Activated CD4-positive, alpha-beta T cell treated with anti-CD3 and anti-CD28 coated beads, Interleukin-2, amount 50 U/mL, for 16 hours (primary cell): ENCODE data around the gene RGPD6.
"Not testable (repeated sequence)": the region's sequence is repeated elsewhere in the genome, so short reads cannot be mapped to it uniquely, and the experiment has no call there.

Source experiments
- DNase-seq: peaks from one replicate; pipeline ENCODE4 v3.0.0-alpha.2; 2020

Gene RGPD6

DNA sequence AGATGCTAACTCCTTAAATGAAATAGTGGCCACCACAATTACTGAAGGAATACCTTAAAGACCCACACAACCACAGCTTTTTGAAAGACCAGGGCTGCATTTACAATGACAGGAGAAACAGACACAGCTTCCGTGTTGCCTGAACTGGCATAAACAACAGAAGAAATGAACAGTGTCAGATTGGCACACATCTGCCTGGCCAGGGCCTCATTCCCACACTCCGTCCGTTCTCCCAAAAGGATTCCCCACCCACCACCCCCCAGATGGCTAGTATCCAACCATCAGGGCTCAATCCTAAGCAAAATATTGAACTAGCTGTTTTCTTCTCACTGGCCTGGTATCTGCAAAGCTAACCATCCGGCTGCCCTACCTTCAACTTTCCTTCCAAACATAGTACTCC is 96.9 kb downstream of the RGPD6 start:
- not testable (repeated sequence) for DNase-seq

DNA sequence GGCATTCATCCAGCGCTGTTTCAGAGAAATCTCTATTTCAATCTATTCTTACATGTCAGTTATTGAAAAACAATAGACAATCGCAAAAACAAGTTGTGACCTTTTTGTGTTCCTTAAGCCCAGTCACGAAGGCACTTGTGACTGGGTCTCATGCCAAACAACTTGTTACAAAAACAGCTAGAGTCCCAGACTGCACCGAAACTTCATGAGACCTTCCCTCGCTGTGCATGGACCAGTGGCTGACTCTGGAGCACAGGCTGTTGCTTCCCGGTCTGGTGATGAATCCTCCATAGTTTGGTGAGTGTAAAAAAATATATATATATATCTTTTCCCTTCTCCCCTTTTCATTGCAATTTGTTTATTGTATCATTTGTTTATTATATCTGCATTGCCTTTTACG is 99.7 kb downstream of the RGPD6 start:
- DNase-seq: not testable (repeated sequence)

DNA sequence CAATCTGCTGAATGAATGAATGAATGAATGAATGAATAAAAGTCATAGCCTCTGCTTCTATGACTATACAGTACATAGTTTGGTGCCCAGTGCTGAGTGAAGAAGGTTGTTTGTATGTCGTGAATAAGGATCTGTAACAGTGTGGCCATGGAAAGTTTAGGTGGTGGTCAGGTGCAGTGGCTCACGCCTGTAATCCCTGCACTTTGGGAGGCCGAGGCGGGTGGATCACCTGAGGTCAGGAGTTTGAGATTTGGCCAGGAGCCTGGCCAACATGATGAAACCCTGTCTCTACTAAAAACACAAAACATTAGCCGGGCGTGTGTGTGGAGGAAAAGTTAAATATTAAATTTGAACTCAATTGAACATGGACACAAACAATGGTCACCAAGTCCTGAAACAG is 100.1 kb downstream of the RGPD6 start:
- DNase-seq: not testable (repeated sequence)

DNA sequence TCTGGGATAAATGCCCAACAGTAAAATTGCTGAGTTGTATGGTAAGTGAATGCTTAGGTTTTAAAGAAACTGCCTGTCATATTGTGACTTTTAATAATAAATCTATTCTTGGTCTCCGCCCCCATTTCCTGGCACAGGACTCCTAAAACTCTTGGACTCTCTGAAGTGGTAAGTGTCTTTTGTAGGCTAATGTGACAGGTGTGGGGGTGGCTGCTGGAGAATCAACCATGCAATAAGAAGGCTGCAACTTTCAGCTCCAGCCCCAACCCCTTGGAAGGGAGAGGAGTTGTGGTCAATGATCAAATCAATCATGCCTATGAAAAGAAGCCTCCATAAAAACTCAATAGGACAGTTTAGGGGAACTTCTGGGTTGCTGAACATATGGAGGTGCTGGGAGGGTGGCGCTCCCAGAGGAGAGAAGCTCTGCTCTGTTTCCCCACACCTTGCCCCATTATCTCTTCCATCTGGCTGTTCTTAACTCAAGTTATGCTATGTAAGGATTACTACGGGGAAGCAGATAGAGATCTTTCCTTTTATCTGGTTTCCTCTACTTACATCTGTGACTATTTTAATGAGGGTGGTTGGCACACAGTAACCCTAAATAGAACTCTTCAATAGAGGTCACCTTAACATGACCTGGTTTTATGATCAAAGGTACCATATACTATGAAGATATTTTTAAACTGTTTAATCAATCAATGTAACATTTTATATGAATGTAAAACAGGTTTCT is 101.2 kb downstream of the RGPD6 start:
- not testable (repeated sequence) for DNase-seq

DNA sequence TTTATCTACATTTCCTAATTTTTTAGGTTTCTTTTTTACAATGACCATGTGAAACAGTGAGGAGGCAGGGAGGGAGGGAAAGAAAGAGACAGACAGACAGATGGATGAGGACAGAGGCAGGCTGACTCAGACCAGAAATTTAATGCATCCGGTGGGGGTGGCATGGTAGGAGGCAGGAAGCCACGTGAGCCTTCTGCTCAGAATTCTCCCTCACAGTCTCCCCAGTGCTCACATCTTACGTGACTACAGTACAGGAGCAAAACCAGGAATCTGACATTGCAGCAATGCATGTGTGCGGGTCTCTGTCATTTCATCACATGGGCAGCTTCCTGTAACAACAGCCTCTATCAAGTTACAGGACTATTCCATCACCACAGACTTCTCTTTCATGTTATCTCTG is 102.1 kb downstream of the RGPD6 start:
- not testable (repeated sequence) for DNase-seq

DNA sequence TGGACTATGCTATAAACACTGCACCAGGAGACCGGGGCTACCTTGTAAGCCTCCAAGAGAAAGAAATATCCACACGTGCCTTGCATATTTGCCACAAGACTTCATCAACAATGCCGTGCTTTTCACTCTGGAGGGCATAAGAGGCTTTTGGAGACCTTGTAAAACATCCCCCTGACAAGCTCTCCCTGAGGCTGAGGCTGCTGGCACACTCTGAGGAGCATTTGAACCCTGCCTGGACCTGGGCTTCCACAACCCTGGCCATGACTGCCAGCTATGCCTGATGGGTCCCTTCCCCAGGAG is 104.0 kb downstream of the RGPD6 start:
- not testable (repeated sequence) for DNase-seq

DNA sequence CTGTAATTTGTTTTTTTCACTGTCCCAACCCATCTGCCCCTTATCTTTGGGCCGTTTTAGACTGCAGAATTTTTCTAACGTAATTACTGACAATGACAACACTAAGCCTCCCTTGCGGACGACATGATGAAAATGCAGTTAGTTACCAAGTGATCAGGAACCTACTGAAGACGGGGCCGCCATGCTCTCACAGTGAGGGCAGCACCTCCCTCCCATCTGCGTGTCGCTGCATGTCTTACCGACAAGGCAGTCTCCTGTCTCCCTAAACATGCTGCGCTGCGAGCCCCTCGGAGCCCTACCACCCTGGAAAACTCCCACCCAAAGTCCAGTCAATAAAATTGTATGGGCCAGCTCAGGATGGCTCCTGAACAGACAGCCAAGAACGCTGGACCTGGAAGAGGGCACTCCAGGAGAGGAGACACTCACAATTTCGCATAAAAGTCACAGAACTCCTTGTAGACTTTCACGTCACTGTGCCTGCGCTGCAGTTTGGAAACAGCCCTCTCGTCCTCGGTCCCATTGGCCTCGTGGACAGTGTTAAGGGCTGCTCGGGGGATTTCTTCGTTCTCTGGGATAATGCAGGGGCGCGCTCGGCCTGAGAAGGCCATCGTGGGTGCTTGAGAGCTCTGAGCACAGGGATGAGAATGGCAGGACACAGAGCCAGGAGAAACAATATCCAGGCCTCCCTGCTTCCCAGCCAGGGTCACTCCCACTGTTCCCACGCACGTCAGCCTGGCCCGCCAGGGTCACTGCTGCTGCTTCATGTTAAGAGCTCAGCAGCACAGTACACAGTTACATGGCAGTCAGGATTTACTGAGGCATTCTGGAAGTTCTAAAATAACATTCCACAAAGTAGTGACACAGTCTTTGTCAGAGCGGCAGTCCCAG is 104.6 kb downstream of the RGPD6 start, which contains the start of gene LIMS4:
Gene LIMS4 (minus strand): TSS at position 646 of the 888 bp plus-strand sequence. CDS start 38 bp downstream, at position 608.
- DNase-seq: not testable (repeated sequence)

DNA sequence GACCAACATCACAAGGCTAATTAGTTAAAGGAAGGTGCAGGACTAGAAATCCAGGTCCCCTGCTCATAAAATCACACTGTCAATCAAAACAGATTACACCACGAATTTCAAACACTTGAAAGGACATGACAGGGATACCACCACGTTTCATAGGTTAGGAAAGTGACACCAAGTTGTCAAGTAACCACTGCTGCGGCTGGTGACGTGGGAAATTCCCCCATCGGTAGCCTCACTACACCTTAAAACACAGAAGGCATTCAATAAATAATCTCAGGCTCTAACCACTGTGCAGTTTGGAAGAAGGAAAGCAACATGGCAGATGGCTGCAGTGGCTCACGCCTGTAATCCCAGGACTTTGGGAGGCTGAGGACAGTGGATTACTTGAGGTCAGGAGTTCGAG is 108.1 kb downstream of the RGPD6 start:
- not testable (repeated sequence) for DNase-seq

DNA sequence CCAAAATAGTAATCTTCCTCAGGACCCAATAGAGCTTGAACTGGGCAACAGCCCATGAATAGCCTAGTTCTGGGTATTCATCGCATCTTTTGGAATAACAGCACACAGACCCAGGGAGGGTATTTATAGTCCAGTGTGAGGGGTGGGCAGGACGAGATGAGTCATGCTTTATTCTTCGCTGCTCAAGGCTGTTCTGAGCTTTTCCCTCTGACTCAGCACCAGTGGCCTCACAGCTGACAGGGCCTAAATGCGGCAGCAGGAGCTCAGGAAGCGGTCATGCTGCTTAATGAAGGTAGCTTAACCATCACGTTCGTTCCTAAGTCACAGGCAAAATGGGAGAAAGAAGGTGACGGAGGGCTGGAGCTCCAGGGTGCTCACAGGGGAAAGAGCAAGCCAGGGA is 111.7 kb downstream of the RGPD6 start:
- not testable (repeated sequence) for DNase-seq
